HT-29 (cell line): ENCODE data around the gene ATP5F1C. TPM values are rescaled to one million over a fixed set of nuclear protein-coding genes. Genes with fewer than 3 reads are reported as not detected.

ENCODE experiments used
- DNase-seq: peaks from one replicate; pipeline ENCODE4 v3.0.0-alpha.2; 2015; ENCODE audit warnings: low spot score
- total RNA-seq: library from RNA; depleted of rRNA; stranded (reverse); fragments of >200 nt; shearing (Covaris generic); gene quantifications from 2 replicates; pipeline ENCODE4 v1.2.3, GENCODE V29; 2014; rRNA removed

The ATP5F1C gene
- total RNA-seq, 1 experiment from 2014 or later: 147 TPM

DNA sequence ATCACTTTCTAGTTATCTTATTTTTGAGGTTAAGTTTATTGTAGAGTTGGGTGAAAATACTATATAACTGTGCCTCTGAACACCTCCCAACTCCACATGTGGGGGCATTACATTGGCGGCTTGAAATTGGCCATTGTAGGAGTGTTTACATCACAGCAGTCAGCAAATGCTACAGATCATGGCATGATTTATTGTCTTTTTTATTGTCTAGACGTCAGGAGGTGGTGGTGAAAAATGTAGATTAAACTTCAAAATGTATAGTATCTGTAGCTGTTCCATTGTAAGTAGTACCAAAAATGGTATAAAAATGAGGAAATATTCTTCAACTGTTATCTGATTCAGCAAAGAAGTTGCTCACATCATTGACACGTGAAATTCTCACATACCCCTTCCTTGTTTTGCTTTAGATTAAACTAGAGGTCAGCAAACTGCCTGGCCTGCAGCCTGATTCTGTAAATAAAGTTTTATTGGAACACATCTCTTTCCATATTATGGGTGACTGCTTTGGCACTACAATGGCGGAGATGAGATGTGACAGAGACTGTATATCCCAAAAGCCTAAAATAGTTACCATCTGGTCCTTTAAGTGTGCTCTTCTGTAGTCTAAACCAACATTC is 65.4 kb downstream of the ATP5F1C start:
- DNase-seq: no peak

DNA sequence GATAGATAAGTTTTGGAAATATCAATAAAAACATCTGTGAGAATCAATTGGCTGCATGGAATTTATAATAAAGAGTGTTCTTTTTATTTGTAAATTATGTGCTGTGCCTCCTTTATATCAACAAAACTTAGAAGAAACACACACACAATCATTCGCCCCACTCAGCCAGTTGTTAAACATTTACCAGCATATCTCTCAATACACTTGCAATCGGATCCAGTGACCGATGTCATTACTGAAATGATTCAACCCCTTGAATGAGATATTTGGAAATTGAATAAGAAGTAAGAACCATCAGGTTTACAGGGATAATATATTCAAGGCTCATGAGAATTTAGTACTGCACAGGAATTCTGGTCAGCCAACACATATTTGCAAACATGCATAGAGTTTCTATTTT is 65.9 kb downstream of the ATP5F1C start:
- no peak for DNase-seq

DNA sequence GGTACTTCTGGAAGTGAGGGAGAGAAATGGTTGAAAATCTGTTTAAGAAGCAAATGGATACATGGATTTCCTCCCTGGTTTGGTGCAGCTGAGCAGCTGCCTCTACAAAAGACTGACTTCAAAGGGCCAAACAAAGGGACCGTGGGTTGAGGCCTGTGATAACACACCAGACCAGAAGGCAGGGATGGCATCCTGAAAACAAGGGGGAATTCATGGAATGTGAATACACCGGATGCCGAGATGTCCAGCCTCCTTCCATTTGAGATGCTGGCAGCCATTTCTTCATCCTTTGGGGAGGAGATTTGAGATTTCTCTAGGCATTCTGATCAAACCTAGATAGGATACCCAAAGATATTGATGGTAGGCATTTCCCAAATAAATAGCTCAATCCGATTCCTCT is 67.2 kb downstream of the ATP5F1C start:
- no peak for DNase-seq

DNA sequence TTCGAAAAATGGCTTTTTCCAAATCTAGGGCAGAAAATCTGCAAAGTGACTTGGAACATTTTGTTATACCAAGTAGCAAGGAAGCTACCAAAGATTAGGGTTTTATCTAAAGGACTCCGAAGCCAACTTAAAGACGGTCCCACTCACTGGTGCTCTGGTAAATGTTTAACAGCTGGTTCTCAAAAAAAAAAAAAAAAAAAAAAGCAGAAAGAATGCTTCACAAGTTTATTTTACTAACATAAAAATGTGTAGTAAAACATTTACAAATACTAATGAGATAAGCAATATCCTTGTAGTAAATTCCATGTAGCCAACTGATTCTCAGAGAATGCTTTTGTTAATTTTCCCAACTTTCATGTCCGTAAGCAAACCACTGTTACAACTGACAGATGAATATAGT is 68.7 kb downstream of the ATP5F1C start:
- no peak for DNase-seq

DNA sequence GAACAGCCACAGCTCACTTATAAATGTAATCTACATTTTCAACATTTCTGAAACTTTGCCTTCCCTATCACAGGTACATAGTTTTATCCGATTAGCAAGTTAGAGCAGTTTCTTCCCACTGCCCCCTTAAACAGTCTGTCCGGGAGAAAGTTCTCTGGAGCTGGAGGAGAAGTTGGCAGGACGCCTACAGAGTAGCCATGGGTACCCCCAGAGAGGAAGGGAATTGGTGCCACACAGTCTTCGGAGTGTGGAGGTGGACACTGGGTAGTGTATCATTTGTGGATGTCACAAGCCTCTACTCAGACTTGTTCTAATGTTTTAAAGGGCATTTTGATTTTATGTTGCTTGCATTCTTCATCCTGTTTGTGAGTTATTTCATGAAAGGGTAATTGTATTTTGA is 69.3 kb downstream of the ATP5F1C start:
- no peak for DNase-seq

Other genes with a start within 250 kb of the ATP5F1C start
- gene ITIH5, start 121.2 kb upstream of the ATP5F1C start, total RNA-seq: not detected in 2 replicates
- gene ITIH2, start 84.9 kb upstream of the ATP5F1C start, total RNA-seq: not detected in 2 replicates
- gene KIN, start 184 bp upstream of the ATP5F1C start, total RNA-seq: 3.0 and 3.4 TPM in 2 replicates
- 2.3 and 2.5 TPM in 2 replicates for gene TAF3, start 30.3 kb downstream of the ATP5F1C start, total RNA-seq